ENCODE results near the gene LAPTM5. TPM values are rescaled to one million over a fixed set of nuclear protein-coding genes. Genes with fewer than 3 reads are reported as not detected.
"Not testable (repeated sequence)": the region's sequence is repeated elsewhere in the genome, so short reads cannot be mapped to it uniquely, and the experiment has no call there.

The LAPTM5 gene
- total RNA-seq, 1 experiment from 2014 or later: not detected

DNA sequence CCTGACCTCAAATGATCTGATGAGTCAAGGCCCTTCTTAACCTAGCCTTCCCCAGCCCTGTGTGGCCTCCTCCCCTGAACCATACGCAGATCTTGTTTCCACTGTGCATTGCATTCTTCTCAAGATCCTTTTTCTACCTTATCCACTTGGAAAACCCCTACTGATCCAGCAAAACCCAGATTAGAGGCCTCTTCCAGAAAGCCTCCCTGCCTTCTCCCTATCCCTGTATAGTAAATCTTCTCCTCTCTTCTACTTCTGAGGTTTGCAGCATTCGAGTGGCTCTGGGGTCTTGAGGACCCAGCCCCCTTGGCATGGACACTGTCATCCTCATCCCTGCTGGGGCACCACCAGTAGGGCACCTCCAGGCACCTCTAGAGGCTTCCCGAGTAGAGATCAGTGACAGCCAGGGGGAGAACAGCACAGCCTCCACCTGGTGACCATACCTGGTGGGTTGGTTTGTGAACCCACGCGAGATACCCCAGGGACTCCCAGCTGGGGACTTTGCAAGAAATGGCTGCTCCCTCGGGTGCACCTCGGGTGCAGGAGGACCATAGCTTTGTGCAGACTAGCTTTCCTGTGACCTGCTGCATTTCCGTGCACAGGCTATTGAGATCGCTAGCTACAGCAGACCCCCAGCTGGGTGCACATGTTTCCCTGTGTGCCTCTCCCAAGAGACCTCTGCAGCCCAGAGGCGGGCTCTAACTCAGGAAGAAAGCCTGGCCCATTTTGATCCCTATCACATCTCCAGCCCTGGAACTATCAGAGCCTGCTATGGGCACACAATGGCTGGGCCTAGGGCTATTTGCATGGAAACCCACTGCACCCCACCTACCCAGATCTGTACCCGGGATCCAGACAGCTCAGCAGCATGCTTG is 68.4 kb downstream of the LAPTM5 start:
- H3K4me3 Mint-ChIP-seq (ENCODE audit: low read depth, unreplicated experiment): no peak overlapping the region
- no peaks in the 10 kb centered on the region for H3K9me3 Mint-ChIP-seq (ENCODE audit: low read depth, unreplicated experiment)
- TF ChIP-seq, protein P1, sequence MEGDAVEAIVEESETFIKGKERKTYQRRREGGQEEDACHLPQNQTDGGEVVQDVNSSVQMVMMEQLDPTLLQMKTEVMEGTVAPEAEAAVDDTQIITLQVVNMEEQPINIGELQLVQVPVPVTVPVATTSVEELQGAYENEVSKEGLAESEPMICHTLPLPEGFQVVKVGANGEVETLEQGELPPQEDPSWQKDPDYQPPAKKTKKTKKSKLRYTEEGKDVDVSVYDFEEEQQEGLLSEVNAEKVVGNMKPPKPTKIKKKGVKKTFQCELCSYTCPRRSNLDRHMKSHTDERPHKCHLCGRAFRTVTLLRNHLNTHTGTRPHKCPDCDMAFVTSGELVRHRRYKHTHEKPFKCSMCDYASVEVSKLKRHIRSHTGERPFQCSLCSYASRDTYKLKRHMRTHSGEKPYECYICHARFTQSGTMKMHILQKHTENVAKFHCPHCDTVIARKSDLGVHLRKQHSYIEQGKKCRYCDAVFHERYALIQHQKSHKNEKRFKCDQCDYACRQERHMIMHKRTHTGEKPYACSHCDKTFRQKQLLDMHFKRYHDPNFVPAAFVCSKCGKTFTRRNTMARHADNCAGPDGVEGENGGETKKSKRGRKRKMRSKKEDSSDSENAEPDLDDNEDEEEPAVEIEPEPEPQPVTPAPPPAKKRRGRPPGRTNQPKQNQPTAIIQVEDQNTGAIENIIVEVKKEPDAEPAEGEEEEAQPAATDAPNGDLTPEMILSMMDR (IDR thresholded peaks at IDR 0.05; ENCODE audit: unreplicated experiment): no peak
- CTCF ChIA-PET: no interaction called here
- peaks cover 12% of the 10 kb centered on the region for H3K4me1 Mint-ChIP-seq (ENCODE audit: low read depth, unreplicated experiment)
- peaks cover 4% of the 10 kb centered on the region for H3K36me3 Mint-ChIP-seq (ENCODE audit: insufficient read depth, unreplicated experiment)
- intact Hi-C loops (cut with micrococcal nuclease; ENCODE audit: unreplicated experiment): no loop called here
- BruUV-seq (replicated peaks): no TSS peak
- H3K27me3 Mint-ChIP-seq (ENCODE audit: unreplicated experiment): peaks cover 99% of the 10 kb centered on the region
- no peak for DNase-seq
- no peak overlapping the region for H3K27ac Mint-ChIP-seq (ENCODE audit: unreplicated experiment)

DNA sequence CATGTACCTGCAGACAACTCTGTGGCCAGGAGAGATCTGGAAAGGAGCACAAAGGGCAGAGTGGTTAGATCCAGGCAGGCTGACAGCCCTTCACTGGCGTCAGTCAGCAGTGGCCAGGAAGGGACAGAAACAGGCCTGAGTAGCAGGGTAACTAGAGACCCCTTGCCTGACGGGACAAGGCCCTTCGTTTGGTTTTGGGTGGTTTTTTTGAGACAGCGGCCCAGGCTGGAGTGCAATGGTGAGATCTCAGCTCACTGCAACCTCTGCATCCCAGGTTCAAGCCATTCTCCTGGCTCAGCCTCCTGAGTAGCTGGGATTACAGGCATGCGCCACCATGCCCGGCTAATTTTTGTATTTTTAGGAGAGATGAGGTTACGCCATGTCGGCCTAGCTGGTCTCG is 69.1 kb downstream of the LAPTM5 start:
- H3K36me3 Mint-ChIP-seq (ENCODE audit: insufficient read depth, unreplicated experiment); H3K4me3 Mint-ChIP-seq (ENCODE audit: low read depth, unreplicated experiment); CTCF ChIA-PET; intact Hi-C loops (cut with micrococcal nuclease; ENCODE audit: unreplicated experiment); BruUV-seq (replicated peaks); H3K9me3 Mint-ChIP-seq (ENCODE audit: low read depth, unreplicated experiment); DNase-seq; H3K27ac Mint-ChIP-seq (ENCODE audit: unreplicated experiment): not testable (repeated sequence)
- Mint-ChIP-seq H3K27me3 (ENCODE audit: unreplicated experiment) (peaks cover 99% of the 10 kb centered on the region), H3K4me1 (ENCODE audit: low read depth, unreplicated experiment) (peaks cover 12% of the 10 kb centered on the region)

DNA sequence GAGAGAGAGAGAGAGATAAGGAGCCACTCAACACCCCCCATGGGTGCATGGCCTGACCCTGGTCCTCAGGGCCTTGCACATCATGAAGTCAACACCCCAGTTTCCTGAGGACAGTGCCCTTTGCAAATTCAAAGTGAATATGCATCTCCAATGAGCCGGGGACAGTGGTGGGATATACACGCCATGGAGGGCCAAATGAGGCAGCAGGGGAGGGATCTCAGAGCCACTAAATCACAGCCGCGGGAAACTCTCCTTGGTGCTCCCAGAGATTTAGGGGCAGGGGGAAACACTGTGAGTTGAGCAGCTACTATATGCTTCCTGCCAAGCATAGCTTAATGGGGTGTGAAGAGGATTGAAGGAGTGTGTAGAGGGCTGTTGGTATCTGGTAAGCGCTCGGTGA is 69.7 kb downstream of the LAPTM5 start:
- TF ChIP-seq, protein P1 (IDR thresholded peaks at IDR 0.05; ENCODE audit: unreplicated experiment): no peak
- peaks cover 99% of the 10 kb centered on the region for H3K27me3 Mint-ChIP-seq (ENCODE audit: unreplicated experiment)
- intact Hi-C loops (cut with micrococcal nuclease; ENCODE audit: unreplicated experiment): no loop called here
- no peak overlapping the region for H3K27ac Mint-ChIP-seq (ENCODE audit: unreplicated experiment)
- H3K36me3 Mint-ChIP-seq (ENCODE audit: insufficient read depth, unreplicated experiment): peaks cover 5% of the 10 kb centered on the region
- DNase-seq: no peak
- no peak overlapping the region for H3K4me3 Mint-ChIP-seq (ENCODE audit: low read depth, unreplicated experiment)
- no TSS peak for BruUV-seq (replicated peaks)
- no peaks in the 10 kb centered on the region for H3K9me3 Mint-ChIP-seq (ENCODE audit: low read depth, unreplicated experiment)
- CTCF ChIA-PET: no interaction called here
- peaks cover 12% of the 10 kb centered on the region for H3K4me1 Mint-ChIP-seq (ENCODE audit: low read depth, unreplicated experiment)

DNA sequence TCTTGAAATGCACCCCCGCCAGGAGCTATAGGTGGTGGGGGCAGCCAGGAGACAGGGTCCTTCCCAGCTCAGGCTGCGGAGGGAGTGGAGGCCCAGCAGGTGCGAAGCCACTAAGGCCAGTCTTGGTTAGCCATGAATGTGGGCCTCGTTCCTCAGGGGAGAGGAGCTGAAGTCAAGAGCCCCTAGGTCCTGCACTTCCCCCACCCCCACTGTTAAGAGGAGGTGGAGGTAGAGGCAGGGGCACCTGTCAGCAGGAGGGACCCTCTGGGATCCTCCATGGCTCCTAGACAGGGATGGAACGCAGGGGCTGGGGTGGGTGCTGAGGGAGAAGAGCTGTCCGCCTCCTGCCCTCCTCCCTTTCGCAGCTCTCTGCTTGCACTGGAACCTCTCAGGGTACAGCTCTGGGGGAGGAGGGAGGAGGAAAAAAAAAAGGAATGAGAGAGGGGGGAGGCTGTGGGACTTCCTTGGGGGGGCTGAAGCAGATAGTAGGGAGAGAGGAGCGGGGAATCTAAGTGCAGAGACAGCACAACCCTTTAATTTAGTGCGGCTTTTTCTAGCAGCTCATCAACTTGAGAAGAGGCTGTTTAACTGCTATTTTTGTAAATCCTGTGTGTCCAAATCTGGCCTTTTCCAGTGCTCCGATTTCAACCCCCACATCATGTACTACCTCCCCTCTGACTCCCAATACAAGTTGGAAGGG is 71.2 kb downstream of the LAPTM5 start:
- Mint-ChIP-seq H3K4me3 (ENCODE audit: low read depth, unreplicated experiment) (no peak overlapping the region), H3K27ac (ENCODE audit: unreplicated experiment) (no peak overlapping the region), H3K36me3 (ENCODE audit: insufficient read depth, unreplicated experiment) (peaks cover 5% of the 10 kb centered on the region), H3K4me1 (ENCODE audit: low read depth, unreplicated experiment) (peaks cover 12% of the 10 kb centered on the region), H3K9me3 (ENCODE audit: low read depth, unreplicated experiment) (no peaks in the 10 kb centered on the region), H3K27me3 (ENCODE audit: unreplicated experiment) (peaks cover 99% of the 10 kb centered on the region)
- intact Hi-C loops (cut with micrococcal nuclease; ENCODE audit: unreplicated experiment): no loop called here
- CTCF ChIA-PET: interaction anchor here (0.7 kb wide), 1 partner anchor 275 kb away, joined by 3 read pairs; no protein-coding TSS in a partner anchor
- no peak for DNase-seq
- no TSS peak for BruUV-seq (replicated peaks)
- TF ChIP-seq, protein P1 (IDR thresholded peaks at IDR 0.05; ENCODE audit: unreplicated experiment): no peak
